HG03571 (cell line): ENCODE results near the gene KANSL1L.

Experiments
- ATAC-seq: cut with Tn5 transposase; IDR thresholded peaks from one replicate; pipeline ENCODE4 v1.9.1; 2021; ENCODE audit not compliant: unreplicated experiment

Gene KANSL1L

DNA sequence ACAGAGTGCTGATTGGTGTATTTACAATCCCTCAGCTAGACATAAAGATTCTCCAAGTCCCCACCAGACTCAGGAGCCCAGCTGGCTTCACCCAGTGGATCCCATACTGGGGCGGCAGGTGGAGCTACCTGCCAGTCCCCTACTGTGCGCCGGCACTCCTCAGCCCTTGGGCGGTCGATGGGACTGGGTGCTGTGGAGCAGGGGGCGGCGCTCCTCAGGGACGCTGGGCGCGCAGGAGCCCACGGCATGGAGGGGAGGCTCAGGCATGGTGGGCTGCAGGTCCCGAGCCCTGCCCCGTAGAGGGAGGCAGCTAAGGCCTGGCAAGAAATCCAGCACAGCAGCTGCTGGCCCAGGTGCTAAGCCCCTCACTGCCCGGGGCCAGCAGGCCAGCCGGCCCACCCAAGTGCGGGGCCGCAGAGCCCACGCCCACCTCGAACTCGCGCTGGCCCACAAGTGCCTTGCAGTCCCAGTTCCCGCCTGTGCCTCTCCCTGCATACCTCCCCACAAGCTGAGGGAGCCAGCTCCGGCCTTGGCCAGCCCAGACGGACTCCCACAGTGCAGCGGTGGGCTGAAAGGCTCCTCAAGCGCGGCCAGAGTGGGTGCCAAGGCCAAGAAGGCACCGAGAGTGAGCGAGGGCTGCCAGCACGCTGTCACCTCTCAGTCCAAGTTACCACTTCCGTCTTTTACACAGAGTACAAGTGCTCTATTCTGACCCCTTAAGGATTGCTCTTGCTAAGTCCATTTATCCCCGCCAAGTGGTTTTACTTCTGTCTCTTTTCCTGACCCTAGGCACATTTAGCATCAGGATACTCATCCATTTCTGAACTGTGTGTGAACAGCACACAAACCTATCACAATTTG, 170.5 kb downstream of the KANSL1L start:
- ATAC-seq: no peak

DNA sequence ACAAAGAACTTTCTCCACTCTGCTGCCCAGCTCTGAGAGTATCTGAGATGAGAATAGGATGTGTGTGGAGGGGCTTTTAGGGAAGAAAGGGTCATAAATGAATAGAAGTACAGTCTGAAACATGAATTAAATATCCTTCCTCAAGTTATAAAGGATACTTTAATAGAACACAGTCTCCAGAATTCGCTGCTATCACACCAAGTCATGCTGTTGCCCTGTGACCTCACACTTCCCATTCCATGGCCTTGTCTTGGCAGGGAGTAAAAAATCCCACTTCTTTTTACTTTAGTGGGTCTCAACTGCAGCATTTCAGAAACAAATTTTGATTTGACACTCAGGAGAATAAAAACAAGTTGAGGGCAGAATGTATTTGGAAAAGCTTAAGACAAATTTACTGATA, 172.6 kb downstream of the KANSL1L start:
- no peak for ATAC-seq

DNA sequence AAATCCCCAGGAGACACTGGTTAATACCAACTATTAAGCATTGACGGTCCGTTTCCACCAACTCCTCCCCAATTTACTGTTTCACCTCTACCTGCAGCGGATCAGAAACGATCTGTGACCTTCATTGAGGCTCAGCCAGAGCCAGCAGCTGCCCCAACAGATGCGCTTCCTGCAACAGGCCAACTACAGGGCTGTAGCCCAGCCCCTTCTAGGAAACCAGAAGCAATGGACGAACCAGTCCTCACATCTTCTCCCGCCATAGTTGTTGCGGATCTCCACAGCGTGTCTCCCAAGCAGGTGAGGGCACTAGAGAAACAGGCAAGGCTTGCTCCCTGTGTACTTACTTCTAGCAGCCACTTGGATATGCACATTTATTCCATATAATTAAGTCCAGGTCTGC, 177.2 kb downstream of the KANSL1L start:
- ATAC-seq: no peak

DNA sequence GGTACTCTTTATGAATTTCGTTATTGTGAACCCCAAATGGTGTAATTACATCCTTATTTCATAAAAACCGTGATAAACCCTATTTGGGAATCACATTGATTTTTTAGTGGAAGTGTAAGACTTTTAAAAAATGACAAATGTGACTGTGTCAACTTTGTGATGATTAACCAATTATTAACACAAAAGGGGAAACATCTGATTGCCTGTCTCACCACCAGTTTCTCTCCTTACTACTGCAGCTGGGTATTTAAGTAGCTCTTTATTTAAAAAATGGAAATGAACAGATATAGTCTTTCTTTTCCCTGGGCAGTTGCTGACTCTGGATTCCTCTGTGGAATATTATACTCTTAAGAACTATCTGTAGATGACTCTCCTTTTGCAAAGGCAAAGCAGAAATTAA, 180.4 kb downstream of the KANSL1L start:
- peak; percentile 53 for ATAC-seq

DNA sequence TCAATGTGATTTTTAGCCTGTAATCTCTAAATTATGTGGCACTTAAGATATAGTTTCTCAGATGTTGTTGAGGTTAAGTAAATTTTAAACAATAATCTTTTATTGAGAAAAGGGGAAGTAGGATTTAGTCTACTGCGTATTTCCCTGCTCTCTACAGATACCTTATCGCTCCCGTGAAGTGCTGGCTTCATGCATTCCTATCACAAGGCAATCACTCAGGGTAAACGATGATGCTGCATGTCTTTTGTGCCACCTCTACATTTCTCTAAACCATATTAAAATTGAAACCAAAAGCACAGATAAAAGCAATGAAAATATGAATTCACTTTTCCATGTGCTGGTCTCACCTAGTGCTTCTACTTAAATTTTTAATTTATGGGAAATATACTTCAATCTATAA, 183.2 kb downstream of the KANSL1L start:
- no peak for ATAC-seq

DNA sequence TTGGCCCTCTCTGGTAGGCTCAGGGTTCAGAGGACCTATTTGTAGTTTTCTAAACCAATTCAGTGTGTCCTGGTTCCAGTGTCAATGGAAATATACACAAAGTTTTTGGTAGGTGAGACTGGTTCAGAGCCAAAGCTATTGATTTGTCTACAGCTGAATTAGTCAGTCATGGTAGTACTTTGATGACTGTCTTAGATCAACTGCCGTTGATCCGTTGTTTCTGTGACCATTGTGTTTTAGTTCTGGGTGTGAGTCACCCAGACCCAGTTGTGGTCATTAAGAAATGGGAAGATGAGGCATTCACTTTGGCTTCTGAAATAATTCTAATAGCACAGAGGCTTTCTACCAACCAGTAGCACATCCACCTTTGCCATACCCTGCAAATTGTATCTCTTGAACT, 184.8 kb downstream of the KANSL1L start:
- no peak for ATAC-seq

DNA sequence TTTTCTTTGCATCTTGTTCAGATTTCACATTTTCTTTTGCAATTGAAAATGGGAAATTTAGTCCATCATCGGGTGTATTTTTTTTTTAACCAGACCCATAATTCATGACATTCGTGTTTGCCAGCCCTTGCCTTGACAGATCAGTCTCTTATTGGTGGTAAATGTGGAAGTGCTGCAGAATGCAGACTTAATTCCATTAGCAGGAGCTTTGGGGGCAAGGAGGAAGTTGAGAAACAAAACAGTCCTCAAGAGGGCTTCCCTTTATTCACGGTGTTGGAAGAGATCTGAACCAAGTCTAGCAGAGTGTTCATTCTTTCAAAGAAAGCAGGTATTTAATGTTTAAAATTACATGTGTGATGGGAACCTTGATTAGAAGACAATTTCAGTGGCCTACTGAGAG, 185.3 kb downstream of the KANSL1L start:
- no peak for ATAC-seq

DNA sequence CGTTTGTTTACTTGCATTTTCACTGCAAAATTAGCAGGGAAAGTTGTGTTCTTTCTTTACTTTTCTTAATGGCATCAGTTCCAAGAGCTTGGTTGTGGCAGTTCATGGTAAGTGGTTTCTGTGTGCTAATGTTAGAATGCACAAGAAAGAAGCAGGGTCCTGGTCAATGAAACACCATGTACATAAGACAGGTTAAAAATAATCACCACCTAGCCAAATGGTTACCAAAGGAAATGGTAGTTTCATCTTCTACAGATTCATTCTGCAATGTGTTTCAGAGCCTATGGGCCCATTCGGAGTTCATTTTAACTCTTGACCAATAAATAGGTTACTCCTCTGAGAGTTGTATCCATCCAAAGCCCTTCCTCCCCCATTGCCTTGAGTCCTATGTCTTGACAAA, 186.9 kb downstream of the KANSL1L start:
- no peak for ATAC-seq

DNA sequence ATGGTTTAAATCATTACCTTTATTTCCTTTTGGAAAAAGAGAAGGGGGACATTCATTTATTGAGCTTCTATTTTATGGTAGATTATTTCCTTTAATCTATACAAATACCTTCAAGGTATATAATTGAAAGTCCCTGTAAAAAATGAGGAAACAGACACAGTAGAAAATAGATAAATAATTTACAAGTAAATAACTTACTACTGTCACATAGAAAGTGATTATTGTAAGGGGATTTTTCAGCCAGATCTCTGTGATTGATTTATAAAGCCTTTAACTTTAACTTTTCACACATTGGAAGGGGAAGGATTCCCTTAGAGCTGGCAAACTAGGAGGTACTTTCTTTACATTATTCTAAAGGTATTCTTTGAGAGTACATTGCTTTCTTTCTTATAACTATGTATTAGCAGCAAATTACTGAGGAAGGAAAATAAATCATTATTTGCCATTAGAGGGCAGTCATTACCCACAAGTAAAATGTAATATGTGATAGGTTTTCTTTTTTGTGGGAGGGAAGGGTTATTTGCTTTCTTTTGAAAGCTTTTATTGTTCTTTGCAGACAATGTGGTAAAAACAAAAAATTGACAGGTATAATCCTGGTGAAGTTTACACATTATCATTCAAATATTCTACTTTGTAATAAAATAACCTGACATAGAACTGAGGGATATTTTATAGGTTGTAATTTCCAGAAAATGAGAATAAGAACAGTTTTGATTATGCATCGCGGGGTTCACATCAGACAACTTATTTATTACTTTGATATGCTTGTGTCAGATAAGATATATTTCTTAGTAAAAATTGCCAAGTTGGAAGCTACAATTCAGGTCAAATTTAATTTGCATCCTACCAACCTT, 193.6 kb downstream of the KANSL1L start:
- ATAC-seq: peak; percentile 51

DNA sequence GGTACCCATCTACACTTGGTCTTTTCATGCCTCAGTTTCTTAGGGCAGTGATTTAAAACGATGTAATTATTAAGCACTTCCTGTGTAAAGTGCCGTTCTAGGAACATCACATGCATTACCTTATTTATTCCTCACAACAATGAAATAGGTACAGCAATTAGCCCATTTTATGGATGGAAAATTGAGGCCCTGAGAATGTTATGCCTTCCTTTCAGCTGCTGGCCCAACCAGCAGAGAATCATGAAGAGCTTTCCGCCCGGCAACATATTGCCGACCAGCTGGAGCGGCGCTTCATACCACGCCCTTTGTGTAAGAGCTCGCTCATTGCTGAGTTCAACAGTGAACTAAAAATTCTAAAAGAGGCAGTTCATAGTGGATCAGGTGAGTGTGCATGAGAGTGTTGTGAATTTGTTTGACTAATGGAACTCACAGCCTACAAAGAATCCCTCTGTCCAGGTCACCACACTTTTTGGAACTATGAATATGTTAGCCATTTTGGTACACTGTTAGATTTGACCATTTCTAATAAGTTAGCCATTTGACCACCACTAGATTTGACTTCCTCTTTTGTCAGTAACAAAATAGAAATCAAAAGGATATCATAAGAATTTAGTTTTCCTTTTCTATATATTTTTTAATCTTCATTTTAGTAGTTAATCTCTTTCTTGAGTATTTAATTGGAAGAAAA, 194.4 kb downstream of the KANSL1L start:
- peak; percentile 91 for ATAC-seq

DNA sequence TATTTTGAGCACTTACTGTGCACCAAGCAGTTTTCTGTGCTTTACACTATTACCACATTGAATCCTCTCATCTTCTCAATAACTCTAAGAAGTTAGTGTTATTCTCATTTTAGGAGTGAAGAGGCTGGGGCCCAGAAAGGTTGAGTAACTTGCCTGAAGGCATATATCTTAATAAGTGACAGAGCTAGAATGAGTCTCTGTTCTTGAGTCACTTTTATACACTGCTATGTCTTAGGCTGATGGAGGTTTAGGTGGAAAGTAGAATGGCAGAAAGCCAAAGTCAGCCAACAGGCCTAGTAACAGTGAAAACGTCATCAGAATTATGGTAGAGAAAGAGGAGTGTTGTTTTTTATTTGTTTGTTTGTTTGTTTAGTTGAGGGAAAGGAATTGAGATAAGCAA, 196.6 kb downstream of the KANSL1L start:
- ATAC-seq: no peak

DNA sequence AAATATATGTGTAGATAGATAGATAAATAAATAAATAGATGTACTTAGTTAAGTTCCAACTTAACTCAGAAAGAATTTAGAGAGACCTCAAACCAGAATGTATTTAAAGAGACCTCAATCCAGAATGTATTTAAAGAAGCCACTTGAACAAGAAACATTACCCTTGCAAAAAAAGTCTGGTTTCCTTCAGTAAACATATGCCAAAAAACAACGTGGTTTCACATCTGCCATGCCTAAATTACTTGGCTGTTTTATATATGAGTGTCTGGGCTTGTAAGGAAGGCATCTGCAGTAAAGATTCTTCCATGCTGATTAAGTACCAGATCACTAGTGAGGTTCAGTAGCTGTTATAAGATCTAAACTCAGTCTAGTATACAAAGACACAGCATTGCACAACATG, 197.9 kb downstream of the KANSL1L start:
- ATAC-seq: no peak
